IgD-negative memory B cell (primary cell): ENCODE data around the gene FAM117B. TPM values are rescaled to one million over a fixed set of nuclear protein-coding genes. Genes with fewer than 3 reads are reported as not detected.
A peak's percentile ranks its signal among the peaks of the same experiment; 100 is the strongest.
"Not testable (repeated sequence)": the region's sequence is repeated elsewhere in the genome, so short reads cannot be mapped to it uniquely, and the experiment has no call there.

ENCODE experiments used
- H3K27ac Mint-ChIP-seq, 3 donors: one replicate each; pipeline ENCODE4 v1.8.0; 2020 to 2022; ENCODE audit warnings: mild to moderate bottlenecking in 3 of 3, mixed read lengths in 3 of 3, moderate library complexity in 1 of 3
- H3K27me3 Mint-ChIP-seq: one replicate; pipeline ENCODE4 v1.8.0; 2021; ENCODE audit warnings: mixed read lengths
- H3K36me3 Mint-ChIP-seq: one replicate; pipeline ENCODE4 v1.8.0; 2020; ENCODE audit warnings: mild to moderate bottlenecking, mixed read lengths
- H3K4me1 Mint-ChIP-seq, 3 donors: one replicate each; pipeline ENCODE4 v1.8.0; 2020 to 2022; ENCODE audit warnings: mixed read lengths in 3 of 3, mild to moderate bottlenecking in 1 of 3
- H3K4me3 Mint-ChIP-seq, 4 donors: one replicate each; pipeline ENCODE4 v1.8.0; 2020 to 2022; ENCODE audit warnings: mild to moderate bottlenecking in 4 of 4, mixed read lengths in 4 of 4, moderate library complexity in 3 of 4
- H3K9me3 Mint-ChIP-seq, 3 donors: one replicate each; pipeline ENCODE4 v1.8.0; 2020 to 2021; ENCODE audit warnings: mixed read lengths in 3 of 3, mild to moderate bottlenecking in 1 of 3
- polyA plus RNA-seq: library from polyadenylated mRNA; unstranded; fragments of 300-500 nt; fragmentation: Illumina TruSeq; gene quantifications from one replicate; pipeline ENCODE4 v1.2.3, GENCODE V29; 2021

The FAM117B gene
- polyA plus RNA-seq, 1 donor from 2014 or later: 21.6 TPM

DNA sequence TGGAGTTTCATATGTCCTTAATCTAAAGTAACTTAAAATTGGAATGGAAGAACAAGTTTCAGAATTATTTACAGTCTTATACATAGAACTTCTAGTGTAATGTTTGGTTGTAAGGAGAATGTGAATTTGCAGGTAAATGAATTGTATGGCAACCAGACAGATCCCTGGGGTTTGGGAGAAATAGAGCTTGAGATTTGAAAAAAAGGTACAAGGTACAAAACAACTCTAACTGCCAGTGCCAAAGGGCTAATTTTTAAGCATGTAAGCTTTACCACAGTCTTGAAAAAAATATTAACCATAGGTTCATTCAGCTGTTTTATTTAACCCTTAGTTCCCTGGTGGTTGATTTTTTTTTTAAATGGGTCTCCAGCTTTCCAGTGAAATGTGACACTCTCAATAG, 133.5 kb downstream of the FAM117B start:
- Mint-ChIP-seq H3K27ac (peak overlapping the region in 1 of 3 donors; percentile 76), H3K4me1 (peaks cover 1 to 15% (median 7%) of the 10 kb centered on the region in 3 donors), H3K9me3 (no peaks in the 10 kb centered on the region), H3K27me3 (no peaks in the 10 kb centered on the region), H3K4me3 (no peak overlapping the region), H3K36me3 (peaks cover 10% of the 10 kb centered on the region)

DNA sequence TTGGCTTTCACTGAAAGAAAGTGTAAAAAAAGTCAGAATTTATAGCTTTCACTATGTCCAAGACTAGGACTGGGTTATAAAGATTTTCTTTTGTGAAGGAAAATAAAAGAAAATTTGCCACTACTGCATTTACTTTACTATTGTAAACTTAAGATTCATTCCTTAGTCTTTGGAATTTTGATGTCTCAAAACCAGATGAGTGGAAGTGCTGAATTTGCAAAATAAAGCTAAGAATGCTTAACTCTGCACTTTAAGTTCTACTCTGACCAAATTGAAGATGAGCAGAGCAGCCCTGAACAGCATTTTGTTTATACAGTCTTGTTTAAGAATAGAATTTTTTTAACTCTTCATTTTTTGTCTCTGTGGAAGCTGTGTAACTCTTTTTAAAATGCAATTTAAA, 134.4 kb downstream of the FAM117B start:
- Mint-ChIP-seq H3K4me3 (no peak overlapping the region), H3K36me3 (peaks cover 10% of the 10 kb centered on the region)

DNA sequence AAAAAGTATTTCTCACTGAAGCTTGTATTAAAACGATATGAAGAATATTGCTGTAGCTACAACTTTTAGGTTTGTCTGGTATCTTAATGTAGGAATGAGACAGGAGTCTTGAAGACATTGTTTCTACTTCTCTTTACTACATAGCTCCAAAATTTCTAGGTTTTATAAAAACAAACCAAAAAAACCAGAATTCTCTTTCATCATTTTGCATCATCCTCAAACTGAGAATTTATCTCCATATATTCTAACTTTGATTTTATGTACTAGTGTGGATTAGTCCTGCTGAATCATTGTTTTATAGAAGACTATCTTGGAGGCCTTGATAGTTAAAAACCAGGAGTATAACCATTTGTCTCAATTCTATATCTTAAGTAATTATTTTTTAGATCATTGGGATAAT, 136.6 kb downstream of the FAM117B start:
- Mint-ChIP-seq H3K4me1 (peaks cover 1 to 8% (median 3%) of the 10 kb centered on the region in 3 donors), H3K27me3 (no peaks in the 10 kb centered on the region), H3K36me3 (peaks cover 10% of the 10 kb centered on the region), H3K27ac (no peak overlapping the region), H3K9me3 (no peaks in the 10 kb centered on the region), H3K4me3 (no peak overlapping the region)

More for the DNA sequence above, 134.4 kb downstream of the FAM117B start:
- H3K27me3 Mint-ChIP-seq: no peaks in the 10 kb centered on the region
- no peak overlapping the region for H3K27ac Mint-ChIP-seq
- H3K9me3 Mint-ChIP-seq: no peaks in the 10 kb centered on the region
- peaks cover 1 to 8% (median 3%) of the 10 kb centered on the region in 3 donors for H3K4me1 Mint-ChIP-seq

DNA sequence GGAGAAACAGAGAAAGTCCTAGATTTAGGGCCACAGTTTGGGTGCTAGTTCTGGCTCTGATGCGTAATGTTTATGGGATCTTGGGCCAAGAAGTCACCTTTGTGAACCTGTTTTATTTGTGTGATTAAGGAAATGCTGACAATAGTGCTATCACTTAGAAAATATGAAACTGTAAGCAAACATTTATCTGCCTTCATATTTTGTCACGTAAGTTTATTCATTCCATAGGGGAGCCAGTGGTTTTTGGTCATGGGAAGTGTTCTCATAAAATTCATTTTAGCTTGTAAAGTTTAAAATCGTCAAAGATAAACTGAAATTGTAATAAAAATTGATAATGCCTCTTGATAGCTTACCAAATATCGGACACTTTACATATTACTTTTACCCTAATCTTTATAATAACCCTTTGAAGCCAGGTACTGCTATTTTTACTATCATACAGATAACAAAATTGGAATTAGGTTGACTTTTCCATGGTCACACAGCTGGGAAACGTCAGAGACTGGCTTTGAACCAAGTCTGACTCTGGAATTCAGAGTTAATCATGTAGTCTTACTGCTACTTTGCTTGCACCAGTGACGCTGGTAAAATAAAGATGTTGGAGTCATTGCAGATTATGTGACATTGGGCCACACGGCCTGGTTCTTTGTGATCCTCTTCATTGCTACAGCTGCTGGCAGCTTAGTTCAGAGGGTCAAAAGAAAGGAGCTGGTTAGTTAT, 137.1 kb downstream of the FAM117B start:
- H3K27ac Mint-ChIP-seq: peak overlapping the region in 1 of 3 donors; percentile 5
- no peaks in the 10 kb centered on the region for H3K27me3 Mint-ChIP-seq
- H3K36me3 Mint-ChIP-seq: peaks cover 7% of the 10 kb centered on the region
- H3K4me3 Mint-ChIP-seq: no peak overlapping the region
- peaks cover 1 to 8% (median 3%) of the 10 kb centered on the region in 3 donors for H3K4me1 Mint-ChIP-seq
- no peaks in the 10 kb centered on the region for H3K9me3 Mint-ChIP-seq

DNA sequence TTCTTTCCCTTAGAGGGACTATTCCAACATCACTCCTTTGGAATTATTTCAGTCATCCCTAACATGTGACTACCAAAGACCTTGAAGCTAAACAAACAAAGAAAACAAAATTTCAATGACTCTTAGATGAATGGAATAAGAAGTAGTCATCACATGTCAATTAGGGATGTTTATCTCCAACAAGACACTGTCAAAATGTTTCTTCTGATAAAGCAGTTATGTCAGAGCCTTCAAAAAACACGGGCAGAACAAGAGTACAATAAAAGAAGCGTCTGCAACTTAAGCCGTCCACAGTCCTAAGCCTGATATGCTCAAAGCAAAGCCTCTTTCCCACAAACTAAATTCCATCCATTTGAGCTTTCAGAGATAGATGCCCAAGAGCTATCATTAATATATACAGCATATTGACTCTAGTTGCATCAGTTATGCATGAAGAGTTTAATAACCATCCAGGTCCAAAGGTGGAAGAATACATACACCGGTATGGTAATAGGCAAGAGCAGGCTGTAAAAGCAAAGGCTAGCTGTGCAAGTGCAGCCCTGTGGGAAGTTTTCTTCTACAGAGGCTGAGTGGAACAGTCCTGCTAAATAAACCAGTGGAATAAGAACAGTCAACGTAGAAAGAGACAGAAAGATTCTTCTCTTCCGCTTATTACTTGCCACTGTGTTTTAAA, 138.7 kb downstream of the FAM117B start:
- H3K27me3 Mint-ChIP-seq: no peaks in the 10 kb centered on the region
- peaks cover 5% of the 10 kb centered on the region for H3K36me3 Mint-ChIP-seq
- H3K27ac Mint-ChIP-seq: peak overlapping the region in 1 of 3 donors; percentile 47

DNA sequence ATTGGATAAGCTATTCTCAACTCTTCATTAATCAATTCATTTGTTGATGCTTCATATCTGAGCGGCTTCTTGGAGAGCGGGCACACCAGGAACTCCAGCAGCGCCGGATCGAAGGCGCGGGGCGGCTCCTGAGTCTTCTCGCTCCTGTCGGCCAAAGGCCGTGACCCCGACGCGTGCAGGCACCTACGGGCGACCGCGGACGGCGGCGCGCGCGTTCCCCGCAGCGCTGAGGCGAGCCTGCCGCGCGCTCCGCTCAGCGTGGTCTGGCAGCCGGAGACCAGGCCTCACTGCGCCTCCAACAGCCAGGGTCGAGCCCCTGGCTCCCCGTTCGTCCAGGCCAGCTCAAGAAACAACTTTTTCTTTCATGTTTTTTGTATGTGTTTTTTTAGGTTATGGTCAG, 139.3 kb downstream of the FAM117B start:
- peaks cover 0 to 5% (median 0%) of the 10 kb centered on the region in 3 donors for H3K4me1 Mint-ChIP-seq
- no peaks in the 10 kb centered on the region for H3K9me3 Mint-ChIP-seq
- peaks cover 7% of the 10 kb centered on the region for H3K36me3 Mint-ChIP-seq
- no peak overlapping the region for H3K4me3 Mint-ChIP-seq
- peak overlapping the region in 1 of 3 donors; percentile 55 for H3K27ac Mint-ChIP-seq
- H3K27me3 Mint-ChIP-seq: no peaks in the 10 kb centered on the region

More for the DNA sequence above, 138.7 kb downstream of the FAM117B start:
- Mint-ChIP-seq H3K4me1 (peaks cover 0 to 5% (median 0%) of the 10 kb centered on the region in 3 donors), H3K9me3 (no peaks in the 10 kb centered on the region), H3K4me3 (peak overlapping the region in 1 of 4 donors; percentile 51)

DNA sequence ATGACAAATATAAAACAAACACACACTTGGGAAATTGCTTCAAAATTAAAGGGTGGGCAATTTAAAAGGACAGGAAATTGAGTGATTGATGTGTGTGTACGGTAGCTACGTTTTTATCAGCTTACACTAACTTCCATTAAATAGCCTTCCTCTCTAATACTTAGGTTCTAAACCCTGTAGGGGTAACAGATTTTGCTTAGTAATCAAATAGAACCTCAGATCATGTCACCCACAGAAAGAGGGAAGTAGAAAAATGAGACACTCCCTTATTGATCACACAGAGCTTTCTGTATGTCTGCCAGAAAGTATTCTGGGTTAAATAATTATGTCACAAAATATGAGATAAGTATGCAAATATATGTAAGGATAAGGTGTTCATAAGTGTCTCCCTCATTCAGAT, 143.4 kb downstream of the FAM117B start:
- H3K27ac Mint-ChIP-seq: peak overlapping the region in 1 of 3 donors; percentile 14
- H3K4me3 Mint-ChIP-seq: no peak overlapping the region
- peaks cover 7% of the 10 kb centered on the region for H3K36me3 Mint-ChIP-seq
- H3K27me3 Mint-ChIP-seq: no peaks in the 10 kb centered on the region
- H3K4me1 Mint-ChIP-seq: no peaks in the 10 kb centered on the region
- no peaks in the 10 kb centered on the region for H3K9me3 Mint-ChIP-seq

DNA sequence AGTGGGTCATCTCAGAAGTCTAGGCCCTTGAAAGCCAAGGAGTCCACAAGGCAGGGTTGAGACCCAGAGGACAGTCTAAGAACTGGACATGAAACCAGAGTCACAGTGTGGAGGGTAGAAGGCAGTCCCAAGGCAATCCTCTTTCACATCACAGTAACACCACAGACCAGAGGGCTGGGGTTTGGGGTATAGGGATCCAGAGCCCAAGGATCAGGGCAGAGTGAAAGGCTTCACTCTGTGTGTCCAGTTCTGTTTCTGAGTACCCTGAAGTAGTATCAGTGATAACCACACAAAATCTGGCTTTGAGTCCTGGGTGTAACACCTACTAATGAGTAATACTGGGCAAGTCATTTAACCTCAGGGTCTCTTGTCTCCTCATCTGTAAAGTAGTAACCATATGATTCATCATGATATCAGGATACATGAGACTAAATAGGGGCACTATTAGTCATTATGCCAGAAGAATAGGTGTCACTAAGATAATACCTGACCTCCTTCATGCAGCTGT, 145.8 kb downstream of the FAM117B start:
- Mint-ChIP-seq H3K4me3 (no peak overlapping the region), H3K9me3 (no peaks in the 10 kb centered on the region), H3K36me3 (peaks cover 3% of the 10 kb centered on the region), H3K27me3 (no peaks in the 10 kb centered on the region), H3K4me1 (no peaks in the 10 kb centered on the region), H3K27ac (no peak overlapping the region)

- no peaks in the 10 kb centered on the region for H3K9me3 Mint-ChIP-seq
- no peak overlapping the region for H3K4me3 Mint-ChIP-seq
- H3K36me3 Mint-ChIP-seq: peaks cover 5% of the 10 kb centered on the region
- peaks cover 0 to 1% (median 0%) of the 10 kb centered on the region in 3 donors for H3K4me1 Mint-ChIP-seq
- no peaks in the 10 kb centered on the region for H3K27me3 Mint-ChIP-seq
- H3K27ac Mint-ChIP-seq: peak overlapping the region in 1 of 3 donors; percentile 9
These were observed 148.3 kb downstream of the FAM117B start for GRCh38 chr2:202782940-202783558.

GRCh38 chr2:202786842-202787241, 152.1 kb downstream of the FAM117B start:
- Mint-ChIP-seq H3K36me3 (peaks cover 9% of the 10 kb centered on the region), H3K4me1 (peaks cover 0 to 3% (median 0%) of the 10 kb centered on the region in 3 donors), H3K27ac (no peak overlapping the region), H3K27me3 (no peaks in the 10 kb centered on the region), H3K4me3 (no peak overlapping the region), H3K9me3 (no peaks in the 10 kb centered on the region)

DNA sequence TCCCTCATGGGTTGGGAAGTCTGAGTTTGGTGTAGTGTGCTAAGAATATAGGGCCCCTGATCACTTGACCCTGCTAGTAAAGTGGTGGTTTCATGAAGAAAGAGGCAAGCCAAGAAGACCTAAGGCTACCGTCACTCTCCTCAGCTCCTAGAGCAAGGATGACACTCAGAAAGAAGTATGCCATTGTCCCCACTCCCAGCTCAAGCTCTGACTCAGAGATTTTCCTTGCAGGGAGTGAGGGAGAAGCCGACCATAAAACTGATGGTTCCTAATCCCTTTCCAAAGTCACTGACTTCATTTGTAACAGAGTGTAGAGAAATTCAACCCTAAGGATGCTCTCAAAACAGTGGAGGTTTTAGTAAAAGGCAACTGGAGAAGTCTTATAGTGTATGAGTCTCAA, 155.9 kb downstream of the FAM117B start:
- no peaks in the 10 kb centered on the region for H3K27me3 Mint-ChIP-seq

DNA sequence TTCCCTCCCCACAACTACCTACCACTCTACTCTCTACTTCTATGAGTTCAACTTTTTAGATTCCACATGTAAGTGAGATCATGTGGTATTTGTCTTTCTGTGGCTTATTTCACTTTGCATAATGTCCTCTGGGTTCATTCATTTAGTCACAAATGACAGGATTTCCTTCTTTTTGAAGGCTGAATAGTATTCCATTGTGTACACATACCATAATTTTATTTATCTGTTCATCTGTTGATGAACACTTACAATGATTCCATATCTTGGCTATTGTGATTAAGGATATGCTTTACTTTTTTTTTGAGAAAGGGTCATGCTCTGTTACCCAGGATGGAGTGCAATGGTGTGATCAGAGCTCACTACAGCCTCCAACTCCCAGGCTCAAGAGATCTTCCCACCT, 163.2 kb downstream of the FAM117B start:
- Mint-ChIP-seq H3K27me3 (no peaks in the 10 kb centered on the region), H3K4me3 (no peak overlapping the region), H3K4me1 (no peaks in the 10 kb centered on the region), H3K36me3 (peaks cover 18% of the 10 kb centered on the region), H3K27ac (no peak overlapping the region), H3K9me3 (peaks cover 0 to 4% (median 3%) of the 10 kb centered on the region in 3 donors)

More for the DNA sequence above, 155.9 kb downstream of the FAM117B start:
- Mint-ChIP-seq H3K4me3 (no peak overlapping the region), H3K4me1 (peaks cover 0 to 3% (median 0%) of the 10 kb centered on the region in 3 donors), H3K27ac (peak overlapping the region in 2 of 3 donors; percentile 32 to 72), H3K9me3 (no peaks in the 10 kb centered on the region), H3K36me3 (peaks cover 9% of the 10 kb centered on the region)

DNA sequence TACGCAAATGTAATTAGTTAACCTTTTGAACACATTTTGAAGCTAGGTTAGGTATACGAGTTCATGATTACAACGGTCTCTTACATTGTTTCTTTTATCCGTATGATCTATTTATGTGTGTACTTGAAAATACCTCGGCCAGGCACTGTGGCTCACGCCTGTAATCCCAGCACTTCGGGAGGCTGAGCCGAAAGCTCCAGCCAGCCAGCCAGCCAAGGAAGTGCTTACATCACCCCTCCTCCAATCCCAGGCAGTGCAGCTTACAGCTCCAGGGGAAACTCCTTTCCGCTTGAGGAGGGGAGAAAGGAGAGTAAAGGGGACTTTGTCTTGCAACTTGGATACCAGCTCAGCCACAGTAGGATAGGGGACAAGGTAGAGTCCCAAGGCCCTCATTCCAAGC, 171.1 kb downstream of the FAM117B start:
- not testable (repeated sequence) for H3K4me3 Mint-ChIP-seq, H3K27me3 Mint-ChIP-seq, H3K27ac Mint-ChIP-seq, H3K9me3 Mint-ChIP-seq, H3K4me1 Mint-ChIP-seq
- H3K36me3 Mint-ChIP-seq: peaks cover 24% of the 10 kb centered on the region

DNA sequence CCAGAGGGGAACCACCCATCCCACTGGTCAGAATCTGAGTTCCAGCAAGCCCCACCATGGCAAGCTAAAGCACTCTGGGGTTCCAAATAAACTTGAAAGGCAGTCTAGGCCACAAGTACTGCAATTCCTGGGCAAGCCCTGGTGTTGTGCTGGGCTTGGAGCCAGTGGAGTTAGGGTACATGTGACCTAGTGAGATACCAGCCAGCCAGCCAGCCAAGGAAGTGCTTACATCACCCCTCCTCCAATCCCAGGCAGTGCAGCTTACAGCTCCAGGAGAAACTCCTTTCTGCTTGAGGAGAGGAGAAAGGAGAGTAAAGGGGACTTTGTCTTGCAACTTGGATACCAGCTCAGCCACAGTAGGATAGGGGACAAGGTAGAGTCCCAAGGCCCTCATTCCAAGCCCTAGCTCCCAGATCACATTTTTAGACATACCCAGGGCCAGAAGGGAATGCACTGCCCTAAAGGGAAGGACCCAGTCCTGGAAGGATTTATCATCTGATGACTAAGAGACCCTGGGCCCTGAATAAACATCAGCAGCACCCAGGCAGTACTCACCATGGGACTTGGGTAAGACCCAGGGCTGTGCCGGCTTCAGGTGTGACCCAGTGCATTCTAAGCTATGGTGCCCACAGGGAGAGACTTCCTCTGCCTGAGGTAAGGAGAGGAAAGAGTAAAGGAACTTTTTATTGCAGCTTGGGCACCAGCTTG, 172.8 kb downstream of the FAM117B start:
- H3K36me3 Mint-ChIP-seq: peaks cover 21% of the 10 kb centered on the region
- not testable (repeated sequence) for H3K27me3 Mint-ChIP-seq, H3K27ac Mint-ChIP-seq, H3K4me1 Mint-ChIP-seq, H3K9me3 Mint-ChIP-seq, H3K4me3 Mint-ChIP-seq

DNA sequence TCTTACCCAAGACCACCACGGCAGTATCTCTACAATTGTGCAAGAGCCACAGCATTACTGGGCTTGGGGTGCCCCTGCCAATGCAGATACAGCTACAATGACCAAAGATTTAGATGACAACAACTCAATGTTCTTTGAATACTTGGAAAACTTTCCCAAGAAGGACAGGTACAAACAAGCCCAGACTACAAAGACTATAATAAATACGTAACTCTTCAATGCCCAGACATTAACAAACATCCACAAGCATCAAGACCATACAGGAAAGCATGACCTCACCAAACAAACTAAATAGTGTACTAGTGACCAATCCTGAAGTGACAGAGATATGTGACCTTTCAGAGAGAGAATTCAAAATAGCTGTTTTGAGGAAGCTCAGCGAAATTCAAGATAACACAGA, 174.0 kb downstream of the FAM117B start:
- H3K27me3 Mint-ChIP-seq: no peaks in the 10 kb centered on the region
- no peak overlapping the region for H3K27ac Mint-ChIP-seq
- H3K9me3 Mint-ChIP-seq: peaks cover 0 to 7% (median 4%) of the 10 kb centered on the region in 3 donors
- H3K36me3 Mint-ChIP-seq: peaks cover 21% of the 10 kb centered on the region
- H3K4me1 Mint-ChIP-seq: no peaks in the 10 kb centered on the region
- H3K4me3 Mint-ChIP-seq: no peak overlapping the region
